ENCODE measurements around the gene ATRIP. TPM values are rescaled to one million over a fixed set of nuclear protein-coding genes. Genes with fewer than 3 reads are reported as not detected.

The ATRIP gene
- total and polyA plus RNA-seq, 12 donors, result 2.2 to 5.4 (median 3.8) TPM

GRCh38 chr3:48405343-48405881 is 41.1 kb upstream of the ATRIP start:
- no peak overlapping the region for H3K4me3 ChIP-seq
- ATAC-seq (no peak), DNase-seq (no peak)
- intact Hi-C loops (cut with DNase I), result loop anchor here in 2 of 10 donors (10.0 kb wide), 1 partner anchor 131 kb away; no protein-coding TSS in a partner anchor
- peaks cover 0 to 73% (median 8%) of the 10 kb centered on the region in 9 donors for H3K36me3 ChIP-seq
- TF ChIP-seq CTCF (IDR thresholded peaks at IDR 0.05), result no peak
- H3K27ac ChIP-seq, result no peak overlapping the region
- no peaks in the 10 kb centered on the region for H3K27me3 ChIP-seq
- H3K4me1 ChIP-seq, result peaks cover 0 to 11% (median 0%) of the 10 kb centered on the region in 9 donors
- no peaks in the 10 kb centered on the region for H3K9me3 ChIP-seq
- 83 to 84% methylated on average over 13 of the region's 13 CpGs for WGBS, 2 donors

- H3K27ac ChIP-seq, result no peak overlapping the region
Measured at GRCh38 chr3:48405971-48406370, 40.6 kb upstream of the ATRIP start.

GRCh38 chr3:48406443-48407431 is 39.8 kb upstream of the ATRIP start:
- WGBS, 2 donors, result 86 to 87% methylated on average over 18 of the region's 18 CpGs
- H3K27ac ChIP-seq, result no peak overlapping the region

More at GRCh38 chr3:48405971-48406370, 40.6 kb upstream of the ATRIP start:
- DNase-seq (no peak), ATAC-seq (no peak)
- H3K4me3 ChIP-seq, result no peak overlapping the region
- peaks cover 0 to 78% (median 11%) of the 10 kb centered on the region in 9 donors for H3K36me3 ChIP-seq
- WGBS, 2 donors, result 76 to 78% methylated on average over 1 of the region's 1 CpG
- H3K4me1 ChIP-seq, result peaks cover 0 to 11% (median 0%) of the 10 kb centered on the region in 9 donors
- no peak for TF ChIP-seq CTCF (IDR thresholded peaks at IDR 0.05)
- intact Hi-C loops (cut with DNase I), result loop anchor here in 2 of 10 donors (10.0 kb wide), 1 partner anchor 131 kb away; no protein-coding TSS in a partner anchor
- H3K27me3 ChIP-seq, result no peaks in the 10 kb centered on the region
- H3K9me3 ChIP-seq, result no peaks in the 10 kb centered on the region

More at GRCh38 chr3:48406443-48407431, 39.8 kb upstream of the ATRIP start:
- intact Hi-C loops (cut with DNase I), result loop anchor here in 2 of 10 donors (10.0 kb wide), 1 partner anchor 132 kb away; no protein-coding TSS in a partner anchor
- TF ChIP-seq CTCF (IDR thresholded peaks at IDR 0.05), result no peak
- Histone ChIP-seq H3K27me3 (no peaks in the 10 kb centered on the region), H3K36me3 (peaks cover 0 to 86% (median 19%) of the 10 kb centered on the region in 9 donors), H3K4me1 (peaks cover 0 to 9% (median 0%) of the 10 kb centered on the region in 9 donors), H3K4me3 (no peak overlapping the region), H3K9me3 (no peaks in the 10 kb centered on the region)
- ATAC-seq (no peak), DNase-seq (peak in 1 of 2 donors; percentile 2)
